T-helper 17 cell (primary cell): Measurements from ENCODE around the gene OR2B6. TPM values are rescaled to one million over a fixed set of nuclear protein-coding genes. Genes with fewer than 3 reads are reported as not detected.
"Not testable (repeated sequence)": the region's sequence is repeated elsewhere in the genome, so short reads cannot be mapped to it uniquely, and the experiment has no call there.

Experiments used
- ATAC-seq: fragments of 150-1000 bp; cut with Tn5 transposase; 2 replicates; pipeline ENCODE4 v1.10.0; 2021; ENCODE audit warnings: mild to moderate bottlenecking, moderate library complexity
- DNase-seq, 3 donors: peaks; one replicate each; pipeline versions ENCODE4 v3.0.0 to v3.0.0-alpha.2; 2020 to 2021
- H3K9me3 ChIP-seq: one replicate; pipeline ENCODE4 v1.7.0; 2013; ENCODE audit warnings: low read length, mild to moderate bottlenecking; ENCODE audit not compliant: control insufficient read depth, poor library complexity, severe bottlenecking
- H3K27ac Mint-ChIP-seq: one replicate; pipeline ENCODE4 v1.8.0; 2022; ENCODE audit warnings: mild to moderate bottlenecking, moderate library complexity, mixed read lengths
- H3K27me3 Mint-ChIP-seq: one replicate; pipeline ENCODE4 v1.8.0; 2022; ENCODE audit warnings: mixed read lengths
- H3K36me3 Mint-ChIP-seq: one replicate; pipeline ENCODE4 v1.8.0; 2022; ENCODE audit warnings: low read depth, mixed read lengths
- H3K4me1 Mint-ChIP-seq: one replicate; pipeline ENCODE4 v1.8.0; 2022; ENCODE audit warnings: mild to moderate bottlenecking, mixed read lengths
- H3K4me3 Mint-ChIP-seq: one replicate; pipeline ENCODE4 v1.8.0; 2022; ENCODE audit warnings: mild to moderate bottlenecking, moderate library complexity, mixed read lengths
- total RNA-seq, 4 donors: library from RNA in 2 of 4; stranded (reverse) in 2 of 4; gene quantifications; one replicate each; pipeline ENCODE4 v1.2.3 and lab custom pipeline; 2022 to 2026

Gene OR2B6
- under 1 TPM in 1 of 2 donors, not detected in 1; 0.50 TPM for total RNA-seq
- 0 reads per million in 2 donors for total RNA-seq (lab: John Stamatoyannopoulos, UW)

DNA sequence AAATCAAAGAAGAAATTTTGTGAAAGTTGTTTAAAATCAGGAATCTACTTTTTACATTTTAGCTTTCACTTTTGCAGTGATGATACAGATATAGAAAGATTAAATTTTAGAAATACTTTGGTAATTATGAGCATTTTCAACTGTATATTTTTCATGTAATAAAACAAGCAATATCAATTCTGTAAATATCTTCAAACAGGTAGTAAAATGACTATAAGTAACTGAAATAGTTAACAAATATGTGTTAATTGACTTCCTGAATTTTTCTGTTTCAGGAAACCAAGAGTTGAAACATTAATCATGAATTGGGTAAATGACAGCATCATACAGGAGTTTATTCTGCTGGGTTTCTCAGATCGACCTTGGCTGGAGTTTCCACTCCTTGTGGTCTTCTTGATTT lies at the start of gene OR2B6:
Gene OR2B6, plus strand, starts transcription at position 301 of the 400 bp plus-strand sequence. Its CDS starts 0 bp downstream, at position 301.
- peaks cover 62% of the 10 kb centered on the region for H3K27me3 Mint-ChIP-seq
- no peaks in the 10 kb centered on the region for H3K4me1 Mint-ChIP-seq
- H3K36me3 Mint-ChIP-seq, result no peaks in the 10 kb centered on the region
- no peak within 1 kb of the TSS for H3K27ac Mint-ChIP-seq
- H3K4me3 Mint-ChIP-seq, result no peak within 1 kb of the TSS
- H3K9me3 ChIP-seq, result no peaks in the 10 kb centered on the region
- no peak for DNase-seq
- no peak for ATAC-seq

DNA sequence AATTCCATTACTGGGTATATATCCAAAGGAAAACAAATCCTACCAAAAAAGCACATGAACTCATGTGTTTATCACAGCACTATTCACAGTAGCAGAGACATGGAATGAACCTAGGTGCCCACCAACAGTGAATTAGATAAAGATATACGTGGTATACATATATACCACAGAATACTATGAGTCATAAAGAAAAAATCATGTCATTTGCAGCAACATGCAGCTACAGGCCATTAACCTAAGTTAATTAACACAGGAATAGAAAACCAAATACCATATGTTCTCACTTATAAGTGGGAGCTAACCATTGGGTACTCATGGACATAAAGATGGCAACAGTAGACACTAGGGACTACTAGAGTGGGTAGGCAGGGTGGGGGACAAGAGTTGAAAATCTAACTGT lies 49.0 kb upstream of the OR2B6 start:
- H3K4me3 Mint-ChIP-seq, result no peak overlapping the region
- ATAC-seq, result no peak
- H3K4me1 Mint-ChIP-seq, result peaks cover 2% of the 10 kb centered on the region

DNA sequence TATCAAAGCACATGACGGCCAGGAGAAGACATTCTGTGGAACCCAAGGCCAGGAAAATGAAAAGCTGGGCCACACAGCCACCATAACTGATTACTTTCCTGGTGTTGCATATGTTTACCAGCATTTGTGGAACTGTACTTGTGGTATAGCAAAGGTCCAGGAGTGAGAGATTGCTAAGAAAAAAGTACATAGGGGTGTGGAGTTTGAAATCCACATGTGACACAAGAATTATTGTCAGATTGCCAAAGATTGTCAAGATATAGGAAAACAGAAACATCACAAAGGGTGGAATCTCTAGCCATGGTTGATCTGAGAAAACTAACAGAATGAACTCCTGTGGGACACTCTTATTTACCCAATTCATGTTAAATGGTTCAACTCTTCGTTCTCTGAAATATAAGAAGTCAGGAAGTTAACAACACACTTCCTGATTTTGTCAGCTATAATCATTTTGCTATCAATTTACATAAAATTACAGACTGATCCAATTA lies 45.0 kb upstream of the OR2B6 start, which contains the start of gene OR2B2:
Gene OR2B2, minus strand, starts transcription at position 441 of the 491 bp plus-strand sequence. Its CDS starts 77 bp downstream, at position 364.
- Mint-ChIP-seq H3K36me3 (no peaks in the 10 kb centered on the region), H3K27me3 (peaks cover 43% of the 10 kb centered on the region), H3K4me3 (peak within 1 kb of the TSS; percentile 58), H3K4me1 (peaks cover 2% of the 10 kb centered on the region), H3K27ac (no peak within 1 kb of the TSS)
- ATAC-seq (no peak), DNase-seq (no peak)
- H3K9me3 ChIP-seq, result no peaks in the 10 kb centered on the region

More for the DNA sequence above, 49.0 kb upstream of the OR2B6 start:
- Mint-ChIP-seq H3K27ac (no peak overlapping the region), H3K27me3 (peaks cover 32% of the 10 kb centered on the region), H3K36me3 (no peaks in the 10 kb centered on the region)
- DNase-seq, result no peak
- no peaks in the 10 kb centered on the region for H3K9me3 ChIP-seq

DNA sequence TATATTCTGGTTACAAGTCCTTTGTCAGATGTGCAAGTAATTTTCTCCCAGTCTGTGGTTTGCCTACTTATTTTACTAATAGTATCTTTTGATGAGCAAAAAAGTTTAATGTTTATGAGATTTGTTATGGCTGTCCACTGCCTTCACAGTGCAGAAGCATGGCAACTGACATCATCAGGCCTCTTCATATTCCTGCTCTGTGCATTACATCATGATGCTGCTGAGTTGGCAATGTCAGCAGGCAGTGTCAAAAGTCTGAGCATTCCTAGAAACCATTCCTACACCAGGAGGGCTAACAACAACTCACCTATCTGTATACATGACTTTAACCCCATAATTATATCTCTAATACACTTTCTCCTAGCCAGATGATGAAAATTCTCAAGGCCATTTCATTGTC lies 34.1 kb upstream of the OR2B6 start:
- DNase-seq (no peak), ATAC-seq (no peak)
- H3K9me3 ChIP-seq, result no peaks in the 10 kb centered on the region
- Mint-ChIP-seq H3K27me3 (peaks cover 43% of the 10 kb centered on the region), H3K27ac (no peak overlapping the region), H3K36me3 (no peaks in the 10 kb centered on the region), H3K4me3 (no peak overlapping the region), H3K4me1 (no peaks in the 10 kb centered on the region)

DNA sequence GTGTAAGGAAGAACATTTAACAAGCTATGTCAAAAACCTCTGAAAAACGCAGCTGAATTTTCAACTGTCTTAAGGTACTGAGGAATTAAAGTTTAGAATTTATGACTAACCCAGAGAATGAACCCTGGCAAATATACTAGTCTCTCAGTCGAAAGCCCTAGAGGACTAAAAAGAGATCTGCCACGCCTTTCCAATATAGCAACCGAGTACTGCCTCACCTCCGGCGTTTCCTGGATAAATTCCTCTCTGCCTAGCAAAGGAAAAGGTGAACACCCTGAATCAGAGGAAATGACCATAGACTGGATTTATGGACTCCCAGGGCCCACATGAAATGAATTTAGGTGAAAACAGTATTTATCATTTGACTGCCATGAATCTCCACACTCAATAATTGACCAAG lies 32.9 kb upstream of the OR2B6 start:
- no peaks in the 10 kb centered on the region for H3K9me3 ChIP-seq
- no peak for ATAC-seq
- H3K4me3 Mint-ChIP-seq, result no peak overlapping the region
- H3K27ac Mint-ChIP-seq, result no peak overlapping the region
- no peak for DNase-seq
- no peaks in the 10 kb centered on the region for H3K36me3 Mint-ChIP-seq
- H3K27me3 Mint-ChIP-seq, result peaks cover 50% of the 10 kb centered on the region
- no peaks in the 10 kb centered on the region for H3K4me1 Mint-ChIP-seq

DNA sequence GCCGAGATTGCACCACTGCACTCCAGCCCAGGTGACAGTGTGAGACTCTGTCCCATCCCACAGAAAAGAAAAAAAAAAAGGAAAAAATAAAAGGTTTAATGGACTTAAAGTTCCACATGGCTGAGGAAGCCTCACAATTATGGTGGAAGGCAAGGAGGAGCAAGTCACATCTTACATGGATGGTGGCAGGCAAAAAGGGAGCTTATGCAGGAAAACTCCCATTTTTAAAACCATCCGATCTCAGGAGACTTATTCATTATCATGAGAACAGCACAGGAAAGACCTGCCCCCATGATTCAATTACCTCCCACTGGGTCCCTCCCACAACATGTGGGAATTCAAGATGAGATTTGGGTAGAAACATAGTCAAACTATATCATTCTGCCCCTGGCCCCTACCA lies 29.0 kb upstream of the OR2B6 start:
- not testable (repeated sequence) for H3K4me1 Mint-ChIP-seq, H3K9me3 ChIP-seq, DNase-seq, H3K27ac Mint-ChIP-seq, ATAC-seq, H3K4me3 Mint-ChIP-seq, H3K36me3 Mint-ChIP-seq
- H3K27me3 Mint-ChIP-seq, result peaks cover 50% of the 10 kb centered on the region

DNA sequence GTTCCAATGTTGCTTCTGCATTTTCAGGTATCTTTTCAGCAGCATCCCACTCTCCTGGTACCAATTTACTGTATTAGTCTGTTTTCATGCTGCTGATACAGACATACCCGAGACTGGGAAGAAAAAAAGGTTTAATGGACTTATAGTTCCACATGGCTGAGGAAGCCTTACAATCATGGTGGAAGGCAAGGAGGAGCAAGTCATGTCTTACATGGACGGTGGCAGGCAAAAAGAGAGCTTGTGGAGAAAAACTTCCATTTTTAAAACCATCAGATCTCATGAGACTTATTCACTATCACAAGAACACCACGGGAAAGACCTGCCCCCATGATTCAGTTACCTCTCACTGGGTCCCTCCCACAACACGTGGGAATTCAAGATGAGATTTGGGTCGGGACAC lies 27.1 kb upstream of the OR2B6 start:
- not testable (repeated sequence) for H3K9me3 ChIP-seq, H3K27ac Mint-ChIP-seq, H3K36me3 Mint-ChIP-seq, H3K4me1 Mint-ChIP-seq, H3K4me3 Mint-ChIP-seq, DNase-seq, ATAC-seq
- peaks cover 49% of the 10 kb centered on the region for H3K27me3 Mint-ChIP-seq

DNA sequence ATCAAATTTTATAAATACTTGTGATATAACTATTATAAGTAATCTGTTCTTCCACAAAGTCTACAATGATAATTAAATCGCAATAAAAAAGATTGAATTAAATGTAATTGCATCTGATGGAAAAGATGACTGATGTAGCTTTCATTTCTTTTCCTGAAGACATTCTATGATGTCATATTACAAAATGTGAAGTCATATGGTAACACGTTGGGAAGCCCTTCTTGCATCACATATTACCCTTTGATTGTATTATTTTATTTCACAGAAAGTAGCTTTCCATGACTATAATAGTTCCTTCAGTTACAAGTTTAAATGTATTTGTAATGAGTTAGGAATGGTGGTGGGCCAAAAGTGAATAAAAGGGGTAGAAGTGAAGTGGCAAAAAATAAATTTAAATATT lies 25.8 kb upstream of the OR2B6 start:
- ATAC-seq (no peak), DNase-seq (no peak)
- no peaks in the 10 kb centered on the region for H3K4me1 Mint-ChIP-seq
- H3K9me3 ChIP-seq, result no peaks in the 10 kb centered on the region
- H3K4me3 Mint-ChIP-seq, result no peak overlapping the region
- H3K36me3 Mint-ChIP-seq, result peaks cover 5% of the 10 kb centered on the region
- H3K27ac Mint-ChIP-seq, result no peak overlapping the region
- peaks cover 56% of the 10 kb centered on the region for H3K27me3 Mint-ChIP-seq

DNA sequence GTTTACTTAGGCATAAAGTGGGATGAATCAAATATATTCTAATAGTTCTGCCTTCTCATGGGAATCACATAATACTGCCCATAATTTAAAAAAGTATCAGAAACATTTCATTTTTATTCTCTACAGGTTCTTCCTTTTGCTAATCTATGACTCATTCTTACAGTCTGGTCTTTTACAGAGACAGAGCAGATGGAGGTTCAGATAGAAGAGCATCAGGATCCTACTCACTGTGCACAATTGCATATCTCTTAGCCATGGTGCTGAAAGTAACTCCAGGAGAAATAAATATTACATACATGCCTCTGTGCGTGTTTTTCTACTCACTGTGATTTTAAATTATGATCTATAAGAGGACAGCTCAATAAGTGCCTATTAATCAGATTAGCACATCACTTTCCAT lies 16.3 kb upstream of the OR2B6 start:
- no peaks in the 10 kb centered on the region for H3K4me1 Mint-ChIP-seq
- peaks cover 69% of the 10 kb centered on the region for H3K27me3 Mint-ChIP-seq
- no peak overlapping the region for H3K27ac Mint-ChIP-seq
- H3K4me3 Mint-ChIP-seq, result no peak overlapping the region
- no peaks in the 10 kb centered on the region for H3K9me3 ChIP-seq
- DNase-seq (no peak), ATAC-seq (no peak)
- H3K36me3 Mint-ChIP-seq, result peaks cover 2% of the 10 kb centered on the region

DNA sequence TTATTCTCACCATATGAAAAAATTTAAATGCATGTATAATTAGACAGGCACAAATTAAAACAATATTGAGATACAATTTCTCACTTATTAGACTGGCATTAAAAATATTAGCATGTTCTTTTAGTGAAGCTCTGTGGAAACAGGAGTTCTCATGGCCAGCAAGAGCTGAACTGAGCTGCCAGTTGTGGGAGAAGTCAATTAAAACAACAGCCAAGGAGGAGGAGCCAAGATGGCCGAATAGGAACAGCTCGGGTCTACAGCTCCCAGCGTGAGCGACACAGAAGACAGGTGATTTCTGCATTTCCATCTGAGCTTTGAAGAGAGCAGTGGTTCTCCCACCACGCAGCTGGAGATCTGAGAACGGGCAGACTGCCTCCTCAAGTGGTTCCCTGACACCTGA lies 14.0 kb upstream of the OR2B6 start:
- not testable (repeated sequence) for DNase-seq, ATAC-seq, H3K27ac Mint-ChIP-seq, H3K9me3 ChIP-seq, H3K4me3 Mint-ChIP-seq, H3K36me3 Mint-ChIP-seq, H3K4me1 Mint-ChIP-seq
- H3K27me3 Mint-ChIP-seq, result peaks cover 63% of the 10 kb centered on the region

DNA sequence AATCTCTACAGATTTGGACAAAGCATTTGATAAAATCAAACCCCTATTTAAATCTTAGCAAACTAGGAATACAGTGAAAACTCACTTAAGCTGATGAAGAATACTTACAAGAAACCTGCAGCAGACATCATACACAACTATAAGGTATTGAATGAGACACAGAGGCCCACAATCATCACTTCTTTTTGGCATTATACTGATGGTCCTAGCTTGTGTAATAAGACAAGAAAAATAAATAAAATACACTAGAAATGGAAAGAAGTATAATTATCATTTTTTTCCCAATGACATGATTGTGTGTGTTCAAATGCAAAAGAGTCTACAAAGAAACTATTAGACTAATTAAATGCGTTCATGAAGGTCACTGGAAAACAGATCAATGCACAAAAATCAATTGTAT lies 8.8 kb upstream of the OR2B6 start:
- no peaks in the 10 kb centered on the region for H3K4me1 Mint-ChIP-seq
- H3K9me3 ChIP-seq, result no peaks in the 10 kb centered on the region
- no peak overlapping the region for H3K4me3 Mint-ChIP-seq
- H3K27ac Mint-ChIP-seq, result no peak overlapping the region
- no peaks in the 10 kb centered on the region for H3K36me3 Mint-ChIP-seq
- no peak for ATAC-seq
- peaks cover 47% of the 10 kb centered on the region for H3K27me3 Mint-ChIP-seq
- DNase-seq, result no peak

DNA sequence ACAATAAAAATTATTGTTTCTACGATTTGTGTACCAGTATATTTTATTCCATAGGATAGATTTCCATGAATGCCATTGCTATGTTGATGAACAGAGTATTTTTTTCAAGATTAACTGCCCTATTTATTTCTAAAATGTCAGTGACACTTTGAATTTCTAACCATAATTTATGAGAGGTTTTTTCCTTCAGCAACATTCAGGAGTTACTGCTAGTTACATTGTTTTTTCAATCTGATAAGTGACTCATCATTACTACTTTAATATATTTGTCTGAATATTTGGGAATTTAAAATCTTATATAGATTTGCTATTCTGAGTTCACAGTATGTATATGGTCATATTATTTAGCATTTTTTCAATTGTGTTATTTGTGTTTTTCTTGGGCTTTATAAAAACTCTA lies 6.0 kb upstream of the OR2B6 start:
- H3K27ac Mint-ChIP-seq, result no peak overlapping the region
- no peaks in the 10 kb centered on the region for H3K9me3 ChIP-seq
- DNase-seq (no peak), ATAC-seq (no peak)
- H3K27me3 Mint-ChIP-seq, result peaks cover 66% of the 10 kb centered on the region
- no peaks in the 10 kb centered on the region for H3K36me3 Mint-ChIP-seq
- H3K4me3 Mint-ChIP-seq, result no peak overlapping the region
- no peaks in the 10 kb centered on the region for H3K4me1 Mint-ChIP-seq

DNA sequence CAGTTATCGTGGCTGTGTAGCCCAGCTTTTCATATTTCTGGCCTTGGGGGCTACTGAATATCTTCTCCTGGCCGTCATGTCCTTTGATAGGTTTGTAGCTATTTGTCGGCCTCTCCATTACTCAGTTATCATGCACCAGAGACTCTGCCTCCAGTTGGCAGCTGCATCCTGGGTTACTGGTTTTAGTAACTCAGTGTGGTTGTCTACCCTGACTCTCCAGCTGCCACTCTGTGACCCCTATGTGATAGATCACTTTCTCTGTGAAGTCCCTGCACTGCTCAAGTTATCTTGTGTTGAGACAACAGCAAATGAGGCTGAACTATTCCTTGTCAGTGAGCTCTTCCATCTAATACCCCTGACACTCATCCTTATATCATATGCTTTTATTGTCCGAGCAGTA lies 475 bp downstream of the OR2B6 start:
- Mint-ChIP-seq H3K4me3 (no peak overlapping the region), H3K27me3 (peaks cover 58% of the 10 kb centered on the region), H3K4me1 (no peaks in the 10 kb centered on the region), H3K27ac (no peak overlapping the region), H3K36me3 (no peaks in the 10 kb centered on the region)
- no peaks in the 10 kb centered on the region for H3K9me3 ChIP-seq
- no peak for DNase-seq
- ATAC-seq, result no peak

DNA sequence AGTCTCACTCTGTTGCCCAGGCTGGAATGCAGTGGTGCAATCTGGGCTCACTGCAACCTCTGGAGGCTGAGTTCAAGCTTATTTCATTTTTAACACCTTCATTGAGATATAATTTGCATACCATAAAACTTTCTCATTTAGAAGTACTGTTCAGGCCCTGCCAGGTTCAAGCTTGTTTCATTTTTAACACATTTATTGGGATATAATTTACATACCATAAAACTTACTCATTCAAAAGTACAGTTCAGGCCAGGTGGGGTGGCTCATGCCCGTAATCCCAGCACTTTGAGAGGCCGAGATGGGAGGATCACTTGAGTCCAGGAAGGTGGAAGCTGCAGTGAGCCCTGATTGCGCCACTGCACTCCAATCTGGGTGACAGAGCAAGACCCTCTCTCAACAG lies 5.5 kb downstream of the OR2B6 start:
- Mint-ChIP-seq H3K27me3 (peaks cover 43% of the 10 kb centered on the region), H3K36me3 (no peaks in the 10 kb centered on the region), H3K4me1 (no peaks in the 10 kb centered on the region), H3K27ac (no peak overlapping the region), H3K4me3 (no peak overlapping the region)
- no peaks in the 10 kb centered on the region for H3K9me3 ChIP-seq
- DNase-seq (no peak), ATAC-seq (no peak)
